NCI-H2227 (cell line): ENCODE results near the gene SYNPO.

Source experiments
- DNase-seq: peaks from one replicate; lab custom pipeline; 2025; ENCODE audit not compliant: unreplicated experiment; lab: John Stamatoyannopoulos, UW

Gene SYNPO

GRCh38 chr5:150624334-150625163 is 15.9 kb upstream of the SYNPO start:
- peak; percentile 22 for DNase-seq

- no peak for DNase-seq
Observed at GRCh38 chr5:150625164-150625535, 15.3 kb upstream of the SYNPO start.

DNA sequence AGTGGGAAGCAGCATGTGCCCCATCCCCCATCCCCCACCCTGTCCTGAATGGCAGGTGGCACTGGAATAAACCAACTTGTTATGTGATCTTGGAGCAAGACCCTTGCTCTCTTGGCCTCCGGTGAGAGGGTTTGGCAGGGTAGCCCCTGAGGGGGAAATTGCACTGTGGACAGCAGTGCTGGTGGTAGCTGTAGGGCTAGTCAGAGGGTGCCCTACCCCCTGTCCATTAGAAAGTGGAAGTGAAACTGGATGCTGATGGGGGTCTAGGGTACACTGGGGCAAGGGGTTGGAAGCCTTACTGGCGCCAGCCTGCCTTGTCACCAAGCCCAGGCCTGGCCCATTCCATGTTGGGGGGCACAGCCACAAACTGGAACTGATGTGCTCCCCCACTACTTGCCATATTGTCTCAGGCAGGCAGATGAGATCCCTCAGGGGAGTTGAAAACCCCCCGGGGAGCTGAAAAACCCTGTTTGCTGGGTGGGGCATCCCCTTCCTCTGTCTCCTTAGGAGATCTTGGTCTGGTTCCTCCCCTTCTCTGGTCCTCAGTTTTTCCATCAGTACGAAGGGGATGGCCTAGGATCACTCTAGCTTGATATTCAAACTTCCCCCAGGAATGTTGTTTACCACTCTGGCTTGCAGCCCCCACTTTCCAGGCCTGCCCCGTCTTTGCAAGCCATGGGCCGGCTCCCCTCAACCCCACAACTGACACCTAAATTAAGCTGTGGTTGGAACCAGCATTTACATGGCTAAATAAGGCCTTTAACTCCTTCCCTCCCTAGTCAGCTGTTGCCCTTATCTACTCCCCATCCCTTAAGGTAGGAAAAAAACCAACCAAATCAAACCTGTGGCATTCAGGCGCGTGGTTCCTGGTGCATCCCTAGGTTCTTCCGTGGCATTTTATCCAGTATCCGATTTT is 14.4 kb upstream of the SYNPO start:
- no peak for DNase-seq

- DNase-seq = no peak
Observed at GRCh38 chr5:150626853-150627276, 13.6 kb upstream of the SYNPO start.

GRCh38 chr5:150627731-150628545 is 12.5 kb upstream of the SYNPO start:
- DNase-seq = no peak

DNA sequence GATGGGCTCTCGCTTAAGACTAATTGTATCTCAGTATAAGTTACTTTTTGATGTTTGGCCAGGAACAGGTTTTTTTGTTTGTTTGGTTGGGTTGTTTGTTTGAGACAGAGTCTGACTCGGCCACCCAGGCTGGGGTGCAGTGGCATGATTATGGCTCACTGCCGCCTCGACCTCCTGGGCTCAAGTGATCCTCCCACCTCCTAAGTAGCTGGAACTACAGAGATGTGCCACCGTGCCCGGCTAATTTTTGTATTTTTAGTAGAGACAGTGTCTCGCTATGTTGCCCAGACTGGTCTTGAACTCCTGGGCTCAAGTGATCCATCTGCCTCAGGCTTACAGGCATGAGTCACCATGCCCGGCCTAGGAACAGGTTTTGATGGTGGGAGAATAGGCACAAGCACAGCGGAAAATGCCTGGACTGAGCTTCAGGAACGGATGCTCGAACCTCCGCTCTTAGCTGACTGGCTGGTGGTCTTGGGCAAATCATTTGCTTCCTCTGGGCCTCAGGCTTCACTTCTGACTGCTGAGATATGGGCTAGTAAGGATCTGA is 11.4 kb upstream of the SYNPO start:
- no peak for DNase-seq

GRCh38 chr5:150630016-150630415 is 10.4 kb upstream of the SYNPO start:
- no peak for DNase-seq

DNA sequence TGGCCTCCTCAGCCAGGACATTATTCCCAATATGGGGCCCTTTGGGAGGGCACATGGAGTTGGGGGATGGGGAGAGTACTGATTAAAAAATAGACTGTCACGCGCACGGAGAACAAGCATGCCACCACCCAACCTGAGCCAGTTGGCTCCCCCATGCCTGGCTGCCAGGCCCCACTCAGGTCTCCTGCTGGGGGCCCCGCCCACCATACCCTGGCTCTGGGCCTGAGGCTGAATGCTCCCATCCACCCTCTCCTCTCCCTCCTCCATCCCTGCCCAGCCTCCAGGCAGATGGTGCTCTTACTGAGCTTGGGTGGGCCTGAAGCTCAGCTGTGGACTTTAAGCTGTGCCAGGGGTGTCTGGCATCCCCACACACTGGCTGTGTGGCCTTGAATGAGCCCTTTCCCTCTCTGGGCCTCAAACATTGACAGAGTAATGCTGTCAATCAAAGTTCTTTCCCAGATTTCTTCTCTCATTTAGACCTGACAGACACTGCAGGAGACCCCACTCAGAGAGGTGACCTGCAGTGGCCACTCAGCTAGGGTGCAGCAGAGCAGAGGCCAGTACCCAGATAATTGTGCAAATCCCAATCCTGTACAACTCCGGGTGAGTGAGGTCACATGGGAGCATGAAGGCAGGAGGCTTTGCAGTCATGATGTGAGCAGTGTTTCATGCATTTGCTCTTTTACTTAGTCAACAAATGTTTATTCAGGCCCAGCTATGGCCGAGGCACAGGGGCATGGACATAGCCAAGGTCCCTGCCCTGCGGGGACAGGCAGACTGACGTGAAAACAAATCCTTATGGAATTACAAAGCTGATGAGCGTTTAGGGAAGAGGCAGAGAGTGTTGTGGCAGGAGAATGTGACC is 9.8 kb upstream of the SYNPO start:
- no peak for DNase-seq

DNA sequence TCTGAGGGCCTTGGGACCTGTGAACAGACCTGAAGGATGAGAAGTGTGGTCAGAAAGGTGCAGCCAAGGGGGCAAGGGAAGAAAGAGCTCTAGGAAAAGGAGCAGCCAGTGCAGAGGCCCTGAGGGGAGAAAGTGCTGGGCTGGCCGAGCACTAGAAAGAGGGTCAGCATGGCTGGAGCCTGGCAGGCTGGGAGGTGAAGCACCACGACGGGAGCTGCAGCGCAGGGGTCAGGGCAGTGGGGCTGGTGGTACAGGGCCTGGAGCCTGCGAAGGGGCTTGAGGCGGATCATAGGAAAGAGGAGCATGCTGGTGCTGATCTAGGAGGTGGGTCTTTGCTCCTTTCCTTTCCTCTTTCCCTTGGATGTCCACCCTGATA is 9.1 kb upstream of the SYNPO start:
- DNase-seq = no peak

GRCh38 chr5:150632305-150633160 is 7.9 kb upstream of the SYNPO start:
- DNase-seq = no peak

DNA sequence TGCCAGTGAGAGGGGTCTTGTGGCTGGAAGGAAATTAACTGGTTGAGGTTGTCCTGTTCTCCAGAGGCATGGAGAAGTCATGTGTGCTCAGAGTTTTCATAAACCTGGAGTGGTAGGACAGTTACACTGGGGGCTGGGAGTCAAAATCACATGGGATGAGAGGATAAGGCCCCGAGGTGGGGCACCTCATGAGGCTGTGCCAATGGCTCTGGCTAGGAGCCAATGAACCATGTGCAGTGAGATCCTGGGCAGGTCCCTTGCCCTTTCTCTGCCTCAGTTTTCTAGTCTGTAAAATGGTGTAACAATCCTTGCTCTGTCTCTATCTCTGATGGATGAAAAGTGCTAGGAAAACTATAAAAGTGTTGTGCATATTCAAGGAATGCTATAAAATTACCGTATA is 7.0 kb upstream of the SYNPO start:
- no peak for DNase-seq

- DNase-seq = no peak
Observed at GRCh38 chr5:150636391-150637244, 3.8 kb upstream of the SYNPO start.

- DNase-seq = no peak
Observed at GRCh38 chr5:150637245-150638052, 3.0 kb upstream of the SYNPO start.

DNA sequence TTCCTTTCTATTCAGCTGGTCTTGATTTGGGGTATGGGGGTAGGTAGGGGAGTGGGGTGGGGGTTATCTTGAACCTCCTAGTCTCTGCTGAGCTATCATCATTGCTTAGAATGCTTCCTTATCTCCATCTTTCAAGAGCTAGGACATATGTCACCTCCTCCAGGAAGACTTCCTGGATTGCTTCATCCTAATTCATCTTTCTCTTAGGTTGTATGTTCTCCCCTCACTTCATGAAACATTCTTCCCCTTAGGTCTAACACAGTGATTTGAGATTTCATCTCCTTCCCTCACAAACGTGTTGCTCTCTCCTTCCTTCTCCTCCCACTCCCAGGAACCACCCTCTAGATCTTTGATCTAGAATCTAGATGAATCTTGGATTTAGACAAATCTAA is 2.4 kb upstream of the SYNPO start:
- DNase-seq = no peak

GRCh38 chr5:150638488-150639376 is 1.7 kb upstream of the SYNPO start:
- DNase-seq = no peak

DNA sequence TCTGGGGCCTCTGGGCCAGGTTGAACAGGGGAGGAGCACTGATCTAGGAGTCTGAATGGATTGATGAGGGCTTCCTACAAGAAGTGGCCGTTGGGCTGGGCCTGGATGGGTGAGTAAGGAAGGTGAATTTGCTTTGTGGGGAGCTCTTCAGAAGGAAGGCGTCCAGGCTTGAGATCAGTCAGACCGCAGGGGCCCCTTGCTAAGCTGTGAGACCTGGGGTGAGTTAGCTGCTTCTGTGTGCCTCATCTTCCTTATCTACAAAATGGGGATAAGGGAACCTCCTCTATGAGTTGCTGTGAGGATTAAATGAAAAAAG is 1.1 kb upstream of the SYNPO start:
- no peak for DNase-seq

DNA sequence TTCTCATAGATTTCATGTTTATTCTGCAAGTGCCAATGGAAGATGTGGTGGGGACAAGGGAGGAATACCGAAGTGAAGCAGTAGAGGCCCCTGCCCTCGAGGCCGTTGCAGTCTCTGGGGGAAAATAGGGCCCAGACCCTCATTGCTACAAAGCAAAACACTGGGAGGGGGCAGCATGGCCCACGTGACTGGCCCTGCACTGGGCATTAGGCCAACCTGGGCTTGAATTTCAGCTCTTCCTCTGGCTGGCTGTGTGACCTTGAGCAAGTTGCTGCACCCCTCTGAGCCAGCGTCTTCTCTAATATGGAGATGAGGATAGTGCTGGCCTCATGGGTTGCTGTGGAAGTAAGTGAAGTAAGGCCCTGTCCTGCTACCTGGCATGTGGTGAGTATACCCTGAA is 709 bp upstream of the SYNPO start:
- no peak for DNase-seq
